ENCODE data around the gene MBOAT7.
"Not testable (repeated sequence)": the region's sequence is repeated elsewhere in the genome, so short reads cannot be mapped to it uniquely, and the experiment has no call there.

MBOAT7 gene

DNA sequence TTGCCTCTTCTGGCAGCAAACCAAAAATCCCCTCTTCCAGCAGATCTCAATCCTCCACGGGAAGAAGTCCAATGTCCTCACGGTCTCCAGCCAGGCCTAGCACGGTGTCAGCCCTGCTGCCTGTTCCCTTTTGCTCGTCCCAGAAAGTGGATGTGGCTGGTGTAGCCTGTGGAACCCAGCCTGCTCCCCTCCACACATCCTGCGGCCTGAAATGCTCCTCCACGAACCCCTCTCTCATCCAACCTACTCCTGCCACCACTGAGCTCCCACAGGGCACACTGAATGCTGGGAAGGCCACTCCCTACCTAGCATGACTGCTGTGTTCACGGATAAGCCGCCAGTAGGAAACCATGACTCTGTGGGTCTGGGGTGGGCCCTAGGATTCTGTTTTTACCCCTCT is 3.0 kb downstream of the MBOAT7 start:
- Histone ChIP-seq H3K27me3 (ENCODE audit: insufficient read depth, low read length) (no peaks in the 10 kb centered on the region), H3F3A (ENCODE audit: insufficient read depth, low read length) (no peaks in the 10 kb centered on the region), H3K4me3 (ENCODE audit: low read depth, low read length, poor library complexity, severe bottlenecking) (no peak overlapping the region), H3K4me1 (ENCODE audit: insufficient read depth, low read length, severe bottlenecking) (peaks cover 11% of the 10 kb centered on the region), H3K4me2 (ENCODE audit: low read length) (no peak overlapping the region), H3K9me3 (ENCODE audit: low read length) (no peaks in the 10 kb centered on the region), H4K20me1 (ENCODE audit: insufficient read depth, low read length) (no peaks in the 10 kb centered on the region), H3K9me2 (ENCODE audit: low read depth, low read length) (no peaks in the 10 kb centered on the region), H3K27ac (ENCODE audit: low read depth, low read length, poor library complexity, severe bottlenecking) (no peak overlapping the region), H3K9ac (ENCODE audit: low read length) (no peak overlapping the region), H2AFZ (ENCODE audit: low read length) (no peak overlapping the region), H3K79me2 (ENCODE audit: insufficient read depth, low read length) (no peaks in the 10 kb centered on the region), H3K36me3 (ENCODE audit: insufficient read depth, low read length) (no peaks in the 10 kb centered on the region)
- TF ChIP-seq CTCF (IDR thresholded peaks at IDR 0.05; ENCODE audit: low read length) (no peak), EZH2 (IDR thresholded peaks at IDR 0.05; ENCODE audit: borderline replicate concordance, low read length) (no peak)

GRCh38 chr19:54183431-54183830 is 5.9 kb downstream of the MBOAT7 start:
- Histone ChIP-seq H3K27me3 (ENCODE audit: insufficient read depth, low read length) (no peaks in the 10 kb centered on the region), H3K27ac (ENCODE audit: low read depth, low read length, poor library complexity, severe bottlenecking) (no peak overlapping the region), H3K79me2 (ENCODE audit: insufficient read depth, low read length) (no peaks in the 10 kb centered on the region), H3F3A (ENCODE audit: insufficient read depth, low read length) (no peaks in the 10 kb centered on the region), H3K9me2 (ENCODE audit: low read depth, low read length) (no peaks in the 10 kb centered on the region), H4K20me1 (ENCODE audit: insufficient read depth, low read length) (no peaks in the 10 kb centered on the region), H3K4me2 (ENCODE audit: low read length) (no peak overlapping the region), H3K4me1 (ENCODE audit: insufficient read depth, low read length, severe bottlenecking) (peaks cover 15% of the 10 kb centered on the region), H3K9ac (ENCODE audit: low read length) (no peak overlapping the region), H3K4me3 (ENCODE audit: low read depth, low read length, poor library complexity, severe bottlenecking) (no peak overlapping the region), H3K9me3 (ENCODE audit: low read length) (no peaks in the 10 kb centered on the region), H3K36me3 (ENCODE audit: insufficient read depth, low read length) (no peaks in the 10 kb centered on the region), H2AFZ (ENCODE audit: low read length) (no peak overlapping the region)
- TF ChIP-seq EZH2 (IDR thresholded peaks at IDR 0.05; ENCODE audit: borderline replicate concordance, low read length) = no peak
- no peak for TF ChIP-seq CTCF (IDR thresholded peaks at IDR 0.05; ENCODE audit: low read length)

DNA sequence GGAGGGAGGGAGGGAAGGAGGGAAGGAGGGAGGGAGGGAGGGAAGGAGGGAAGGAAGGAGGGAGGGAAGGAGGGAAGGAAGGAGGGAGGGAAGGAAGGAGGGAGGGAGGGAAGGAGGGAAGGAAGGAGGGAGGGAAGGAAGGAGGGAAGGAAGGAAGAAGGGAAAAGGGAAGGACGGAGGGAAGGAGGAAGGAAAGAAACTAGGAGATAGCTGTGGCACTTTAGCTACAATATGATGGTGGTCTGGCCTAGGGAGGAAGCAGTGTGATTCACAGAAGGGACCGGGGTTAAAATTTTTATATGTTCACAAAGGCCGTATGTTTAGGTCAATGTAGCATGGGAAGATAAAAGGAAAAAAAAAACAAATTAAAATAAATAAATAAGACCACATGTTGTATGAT is 7.5 kb downstream of the MBOAT7 start:
- not testable (repeated sequence) for H3K36me3 ChIP-seq (ENCODE audit: insufficient read depth, low read length); H3K9me3 ChIP-seq (ENCODE audit: low read length); H3K27me3 ChIP-seq (ENCODE audit: insufficient read depth, low read length); H2AFZ ChIP-seq (ENCODE audit: low read length); H3K9me2 ChIP-seq (ENCODE audit: low read depth, low read length); H3K4me1 ChIP-seq (ENCODE audit: insufficient read depth, low read length, severe bottlenecking); H3F3A ChIP-seq (ENCODE audit: insufficient read depth, low read length); H3K79me2 ChIP-seq (ENCODE audit: insufficient read depth, low read length); H3K4me2 ChIP-seq (ENCODE audit: low read length); H3K4me3 ChIP-seq (ENCODE audit: low read depth, low read length, poor library complexity, severe bottlenecking); H3K27ac ChIP-seq (ENCODE audit: low read depth, low read length, poor library complexity, severe bottlenecking); H4K20me1 ChIP-seq (ENCODE audit: insufficient read depth, low read length); H3K9ac ChIP-seq (ENCODE audit: low read length)

GRCh38 chr19:54180691-54181091 is 8.7 kb downstream of the MBOAT7 start:
- Histone ChIP-seq H3K27me3 (ENCODE audit: insufficient read depth, low read length) (no peaks in the 10 kb centered on the region), H2AFZ (ENCODE audit: low read length) (no peak overlapping the region), H3F3A (ENCODE audit: insufficient read depth, low read length) (no peaks in the 10 kb centered on the region), H3K4me2 (ENCODE audit: low read length) (no peak overlapping the region), H3K36me3 (ENCODE audit: insufficient read depth, low read length) (no peaks in the 10 kb centered on the region), H3K9me2 (ENCODE audit: low read depth, low read length) (no peaks in the 10 kb centered on the region), H3K4me1 (ENCODE audit: insufficient read depth, low read length, severe bottlenecking) (peaks cover 10% of the 10 kb centered on the region), H3K4me3 (ENCODE audit: low read depth, low read length, poor library complexity, severe bottlenecking) (no peak overlapping the region), H3K9ac (ENCODE audit: low read length) (no peak overlapping the region), H3K79me2 (ENCODE audit: insufficient read depth, low read length) (no peaks in the 10 kb centered on the region), H3K27ac (ENCODE audit: low read depth, low read length, poor library complexity, severe bottlenecking) (no peak overlapping the region), H3K9me3 (ENCODE audit: low read length) (no peaks in the 10 kb centered on the region), H4K20me1 (ENCODE audit: insufficient read depth, low read length) (no peaks in the 10 kb centered on the region)
- TF ChIP-seq EZH2 (IDR thresholded peaks at IDR 0.05; ENCODE audit: borderline replicate concordance, low read length) = no peak
- no peak for TF ChIP-seq CTCF (IDR thresholded peaks at IDR 0.05; ENCODE audit: low read length)
